Keratinocyte (primary cell): ENCODE results near the gene MADCAM1. TPM values are rescaled to one million over a fixed set of nuclear protein-coding genes. Genes with fewer than 3 reads are reported as not detected.

Experiments
- DNase-seq: peaks from one replicate; pipeline ENCODE4 v3.0.0-alpha.2; 2011; ENCODE audit warnings: low read depth, missing footprints, low spot score
- FAIRE-seq: peaks from 2 replicates; lab custom pipeline; 2011; peaks lifted over from hg19 to GRCh38; lab: Jason Lieb, UNC
- H2AFZ ChIP-seq: 2 replicates; pipeline ENCODE4 v1.6.0; 2012; ENCODE audit warnings: low read length, control low read depth, inconsistent platforms; ENCODE audit not compliant: control insufficient read depth
- H3K27ac ChIP-seq: 2 replicates; pipeline ENCODE4 v1.5.1; 2011; ENCODE audit warnings: low read length; ENCODE audit not compliant: control insufficient read depth, insufficient read depth
- H3K27me3 ChIP-seq: 3 replicates; pipeline ENCODE4 v1.6.0; 2011; ENCODE audit warnings: low read length; ENCODE audit not compliant: control insufficient read depth, insufficient read depth; ENCODE audit errors: extremely low read depth
- H3K36me3 ChIP-seq, 2 experiments: 2 replicates in 1 of 2; 3 replicates in 1 of 2; pipeline ENCODE4 v1.5.1; 2011; ENCODE audit warnings: low read length in 2 of 2, mild to moderate bottlenecking in 1 of 2; ENCODE audit not compliant: control insufficient read depth in 2 of 2, insufficient read depth in 2 of 2; ENCODE audit errors: extremely low read depth in 1 of 2
- H3K4me1 ChIP-seq: 3 replicates; pipeline ENCODE4 v1.5.1; 2011; ENCODE audit warnings: low read length; ENCODE audit not compliant: control insufficient read depth, insufficient read depth; ENCODE audit errors: extremely low read depth
- H3K4me2 ChIP-seq: 3 replicates; pipeline ENCODE4 v1.6.0; 2011; ENCODE audit warnings: low read depth, low read length; ENCODE audit not compliant: control insufficient read depth, insufficient read depth; ENCODE audit errors: extremely low read depth
- H3K4me3 ChIP-seq, 3 experiments: fragments of 200-600 bp in 1 of 3; sonication (generic) in 1 of 3; 2 replicates in 2 of 3; 3 replicates in 1 of 3; pipeline ENCODE4 v1.5.1; 2011 to 2016; ENCODE audit warnings: low read length in 3 of 3, mild to moderate bottlenecking in 3 of 3, control low read depth in 2 of 3, inconsistent platforms in 1 of 3, low read depth in 1 of 3, mixed read lengths in 1 of 3, mixed run types in 1 of 3, moderate library complexity in 1 of 3; ENCODE audit not compliant: control insufficient read depth in 2 of 3, insufficient read depth in 2 of 3; ENCODE audit errors: extremely low read depth in 1 of 3
- H3K79me2 ChIP-seq: 2 replicates; pipeline ENCODE4 v1.6.0; 2012; ENCODE audit warnings: low read length; ENCODE audit not compliant: control insufficient read depth, insufficient read depth
- H3K9ac ChIP-seq: 3 replicates; pipeline ENCODE4 v1.6.0; 2011; ENCODE audit warnings: low read length; ENCODE audit not compliant: control insufficient read depth, insufficient read depth; ENCODE audit errors: extremely low read depth
- H3K9me1 ChIP-seq: 3 replicates; pipeline ENCODE4 v1.6.0; 2011; ENCODE audit warnings: low read length; ENCODE audit not compliant: control insufficient read depth, insufficient read depth; ENCODE audit errors: extremely low read depth
- H3K9me3 ChIP-seq: 2 replicates; pipeline ENCODE4 v1.5.1; 2012; ENCODE audit warnings: low read depth, low read length; ENCODE audit not compliant: control insufficient read depth
- H4K20me1 ChIP-seq: 3 replicates; pipeline ENCODE4 v1.6.0; 2011; ENCODE audit warnings: low read length; ENCODE audit not compliant: control insufficient read depth, insufficient read depth; ENCODE audit errors: extremely low read depth
- EZH2 ChIP-seq: IDR thresholded peaks from one replicate; pipeline ENCODE4 v1.6.1; 2012; ENCODE audit warnings: inconsistent platforms, mild to moderate bottlenecking, low read length, moderate library complexity
- dilution Hi-C: fragments of 300-500 bp; cut with MboI; formaldehyde crosslinking; loops from one replicate; pipeline ENCODE4 v1.7.0; 2020; ENCODE audit warnings: low sequenced_read_pairs; ENCODE audit not compliant: extremely low pct_ligation_motif_present
- polyA plus RNA-seq, 5 experiments: library from polyadenylated mRNA; depleted of rRNA in 3 of 5; stranded (reverse) in 3 of 5; stranded (forward) in 1 of 5; unstranded in 1 of 5; fragments of >200 nt; gene quantifications; 1 replicate in 1 of 5; 2 replicates in 3 of 5; 3 replicates in 1 of 5; pipeline versions ENCODE4 v1.2.1 to v1.2.3, GENCODE V29; 2011 to 2012; ENCODE audit warnings: missing spikeins in 2 of 5, low read depth in 1 of 5, low replicate concordance in 1 of 5
- TF ChIP-seq, protein P1 (sequence below), 3 experiments: IDR thresholded peaks in 1 of 3; conservative IDR thresholded peaks in 1 of 3; optimal IDR thresholded peaks in 1 of 3; 2 replicates in 2 of 3; 3 replicates in 1 of 3; pipeline versions ENCODE3 to v1.5.1; 2011; ENCODE audit warnings: low read length in 3 of 3, mild to moderate bottlenecking in 3 of 3, moderate library complexity in 2 of 3, control low read depth in 1 of 3, inconsistent platforms in 1 of 3; ENCODE audit not compliant: insufficient read depth in 2 of 3; ENCODE audit errors: extremely low read depth in 1 of 3

MADCAM1 gene
- polyA plus RNA-seq, 1 donor (not counting 4 experiments of a cell fraction or from before 2014, with no cell fraction given) = 0.05 TPM

DNA sequence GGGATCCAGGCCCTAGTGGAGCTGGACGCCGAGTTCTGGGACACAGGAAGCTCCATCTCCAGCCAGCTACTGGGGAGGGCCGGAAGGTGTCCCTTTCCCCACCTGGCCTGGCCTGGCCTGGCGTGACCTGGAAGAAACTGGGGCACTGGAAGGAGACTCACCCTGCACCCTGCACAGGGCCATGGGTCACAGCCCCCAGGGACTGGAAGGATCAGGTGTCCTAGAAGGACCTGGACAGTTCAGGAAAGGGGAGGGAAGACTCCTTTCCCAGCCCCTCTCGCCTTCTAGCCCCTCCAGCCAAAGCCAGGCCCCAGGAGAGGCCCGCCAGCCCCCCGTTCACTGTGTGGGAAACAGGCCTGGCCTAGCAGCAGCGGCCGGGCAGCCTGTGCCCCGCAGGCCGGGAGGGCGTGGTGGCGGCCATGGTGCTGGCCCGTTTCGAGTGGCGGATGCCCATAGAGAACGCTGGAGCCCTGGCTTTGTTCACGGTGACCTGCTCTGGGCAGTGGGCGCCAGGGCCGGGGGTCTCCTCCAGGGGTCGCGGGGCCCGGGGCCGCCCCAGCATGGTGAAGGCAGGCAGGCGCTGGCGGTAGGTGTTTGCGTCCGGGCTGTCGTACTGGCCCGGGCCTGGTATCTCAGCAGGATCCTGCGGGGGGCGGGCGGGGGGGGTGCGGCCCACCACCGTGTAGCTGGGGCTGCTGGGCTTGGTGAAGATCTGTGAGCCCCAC is 32.6 kb upstream of the MADCAM1 start:
- Histone ChIP-seq H4K20me1 (no peaks in the 10 kb centered on the region), H3K9me3 (no peaks in the 10 kb centered on the region), H3K4me1 (no peaks in the 10 kb centered on the region), H3K9me1 (no peaks in the 10 kb centered on the region), H3K27ac (no peak overlapping the region), H3K9ac (no peak overlapping the region), H3K79me2 (no peaks in the 10 kb centered on the region), H3K27me3 (peaks cover 11% of the 10 kb centered on the region), H3K4me3 (no peak overlapping the region), H3K4me2 (no peak overlapping the region), H3K36me3 (no peaks in the 10 kb centered on the region), H2AFZ (no peak overlapping the region)
- no peak for FAIRE-seq
- dilution Hi-C loops = no loop called here
- no peak for DNase-seq
- TF ChIP-seq, protein P1, sequence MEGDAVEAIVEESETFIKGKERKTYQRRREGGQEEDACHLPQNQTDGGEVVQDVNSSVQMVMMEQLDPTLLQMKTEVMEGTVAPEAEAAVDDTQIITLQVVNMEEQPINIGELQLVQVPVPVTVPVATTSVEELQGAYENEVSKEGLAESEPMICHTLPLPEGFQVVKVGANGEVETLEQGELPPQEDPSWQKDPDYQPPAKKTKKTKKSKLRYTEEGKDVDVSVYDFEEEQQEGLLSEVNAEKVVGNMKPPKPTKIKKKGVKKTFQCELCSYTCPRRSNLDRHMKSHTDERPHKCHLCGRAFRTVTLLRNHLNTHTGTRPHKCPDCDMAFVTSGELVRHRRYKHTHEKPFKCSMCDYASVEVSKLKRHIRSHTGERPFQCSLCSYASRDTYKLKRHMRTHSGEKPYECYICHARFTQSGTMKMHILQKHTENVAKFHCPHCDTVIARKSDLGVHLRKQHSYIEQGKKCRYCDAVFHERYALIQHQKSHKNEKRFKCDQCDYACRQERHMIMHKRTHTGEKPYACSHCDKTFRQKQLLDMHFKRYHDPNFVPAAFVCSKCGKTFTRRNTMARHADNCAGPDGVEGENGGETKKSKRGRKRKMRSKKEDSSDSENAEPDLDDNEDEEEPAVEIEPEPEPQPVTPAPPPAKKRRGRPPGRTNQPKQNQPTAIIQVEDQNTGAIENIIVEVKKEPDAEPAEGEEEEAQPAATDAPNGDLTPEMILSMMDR (optimal IDR thresholded peaks at IDR 0.05 in 1 of 3, IDR thresholded peaks at IDR 0.05 in 1 of 3, conservative IDR thresholded peaks at IDR 0.05 in 1 of 3; ENCODE audit: extremely low read depth in 1 of 3, insufficient read depth in 2 of 3, low read length in 3 of 3) = no peak
- TF ChIP-seq EZH2 = no peak

DNA sequence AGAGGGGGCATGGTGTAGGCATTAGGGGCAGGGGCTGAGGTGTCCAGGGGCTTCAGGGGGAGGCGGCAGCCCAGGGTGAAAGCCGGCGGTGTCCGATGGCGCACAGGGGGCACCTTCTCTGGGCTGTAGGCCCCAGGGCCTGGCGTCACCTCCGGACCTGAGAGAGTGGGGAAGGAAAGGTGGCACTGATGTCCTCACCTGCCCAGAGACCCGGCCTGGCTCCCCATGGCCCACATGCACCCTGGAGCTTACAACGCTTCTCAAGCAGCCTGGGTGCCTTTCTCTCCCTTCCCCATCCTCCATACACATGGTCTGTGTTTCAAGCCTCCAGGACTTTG is 32.1 kb upstream of the MADCAM1 start:
- Histone ChIP-seq H3K4me2 (no peak overlapping the region), H3K27ac (no peak overlapping the region), H3K9ac (no peak overlapping the region), H3K4me3 (no peak overlapping the region), H2AFZ (no peak overlapping the region), H3K79me2 (no peaks in the 10 kb centered on the region), H3K9me3 (no peaks in the 10 kb centered on the region), H3K9me1 (no peaks in the 10 kb centered on the region), H3K4me1 (no peaks in the 10 kb centered on the region), H3K27me3 (peaks cover 11% of the 10 kb centered on the region), H3K36me3 (no peaks in the 10 kb centered on the region), H4K20me1 (no peaks in the 10 kb centered on the region)
- FAIRE-seq = no peak
- no peak for TF ChIP-seq EZH2
- TF ChIP-seq, protein P1 (optimal IDR thresholded peaks at IDR 0.05 in 1 of 3, IDR thresholded peaks at IDR 0.05 in 1 of 3, conservative IDR thresholded peaks at IDR 0.05 in 1 of 3; ENCODE audit: extremely low read depth in 1 of 3, insufficient read depth in 2 of 3, low read length in 3 of 3) = no peak
- no peak for DNase-seq
- dilution Hi-C loops = no loop called here
